HG02798 (cell line): ENCODE results near the gene FCER2.

ENCODE experiments used
- ATAC-seq: cut with Tn5 transposase; IDR thresholded peaks from one replicate; pipeline ENCODE4 v1.9.1; 2021; ENCODE audit warnings: mild to moderate bottlenecking; ENCODE audit not compliant: unreplicated experiment, poor library complexity

FCER2 gene

GRCh38 chr19:7679771-7680605 is 21.9 kb downstream of the FCER2 start:
- ATAC-seq = no peak

- peak; percentile 42 for ATAC-seq
Observed at GRCh38 chr19:7678971-7679751, 22.8 kb downstream of the FCER2 start.

- no peak for ATAC-seq
Observed at GRCh38 chr19:7677669-7678311, 24.1 kb downstream of the FCER2 start.

- no peak for ATAC-seq
Observed at GRCh38 chr19:7676854-7677253, 25.1 kb downstream of the FCER2 start, which contains the start of gene MCEMP1. TSS of gene MCEMP1 (plus strand) at chr19:7677090. CDS start at chr19:7677121, 31 bp downstream.

DNA sequence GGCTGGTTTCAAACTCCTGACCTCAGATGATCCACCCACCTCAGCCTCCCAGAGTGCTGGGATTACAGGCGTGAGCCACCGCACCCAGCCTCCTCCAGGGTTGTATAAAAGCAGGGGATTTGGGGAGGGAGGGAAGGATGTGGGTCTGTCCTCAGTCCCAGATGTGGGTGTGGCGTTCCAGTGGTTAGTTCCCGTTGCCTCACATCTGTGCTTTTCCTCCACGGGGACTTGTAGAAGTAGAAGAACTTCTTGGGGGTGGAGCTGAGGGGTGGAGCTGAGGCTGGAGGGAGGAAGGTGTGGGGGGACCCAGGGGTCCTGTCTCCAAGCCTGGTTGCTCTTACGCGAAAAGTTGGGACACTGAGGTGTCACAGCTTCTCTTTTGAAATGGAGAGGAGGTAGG is 25.6 kb downstream of the FCER2 start:
- ATAC-seq = no peak

DNA sequence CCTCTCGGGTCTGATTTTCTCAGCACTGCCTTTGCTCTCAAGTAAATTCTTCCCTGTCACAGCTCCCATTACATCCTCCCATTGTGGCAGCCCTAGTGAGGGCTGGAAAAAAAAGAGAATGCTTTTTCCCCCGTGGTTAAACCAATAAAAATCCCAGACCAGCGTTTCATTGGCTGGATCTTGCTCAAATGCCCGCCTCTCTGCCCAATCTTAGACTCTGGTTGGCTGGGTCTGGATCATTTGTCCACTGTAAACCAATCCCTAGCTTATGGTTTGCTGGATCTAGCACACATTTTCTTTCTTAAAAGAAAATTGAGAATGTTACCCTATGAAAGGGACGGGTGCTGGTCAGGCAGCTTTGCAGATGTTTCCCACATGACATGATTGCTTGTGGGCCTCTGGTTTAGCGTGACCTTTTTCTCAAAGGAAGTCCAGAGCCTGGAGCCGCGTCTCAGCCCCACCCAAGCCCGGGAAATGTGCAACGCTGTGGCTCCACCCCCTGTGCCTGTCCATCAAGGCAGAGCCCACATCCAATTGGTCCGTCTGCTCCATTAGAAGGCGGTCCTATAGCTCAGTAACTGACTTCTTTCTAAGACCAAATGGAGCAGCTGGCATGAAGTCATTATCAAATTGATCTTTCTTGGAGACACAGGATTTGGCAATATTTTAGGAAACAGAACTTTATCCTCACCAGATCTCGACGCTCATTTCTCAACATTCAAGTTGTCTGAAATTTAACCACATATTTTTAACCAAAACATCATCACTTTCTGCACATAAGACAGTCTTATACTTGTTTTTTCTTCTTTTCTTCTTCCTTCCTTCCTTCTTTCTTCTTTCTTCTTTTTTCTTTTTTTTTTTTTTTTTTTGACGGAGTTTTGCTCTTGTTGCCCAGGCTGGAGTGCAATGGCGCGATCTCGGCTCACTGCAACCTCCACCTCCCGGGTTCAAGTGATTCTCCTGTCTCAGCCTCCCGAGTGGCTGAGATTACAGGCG is 27.6 kb downstream of the FCER2 start:
- ATAC-seq = no peak

DNA sequence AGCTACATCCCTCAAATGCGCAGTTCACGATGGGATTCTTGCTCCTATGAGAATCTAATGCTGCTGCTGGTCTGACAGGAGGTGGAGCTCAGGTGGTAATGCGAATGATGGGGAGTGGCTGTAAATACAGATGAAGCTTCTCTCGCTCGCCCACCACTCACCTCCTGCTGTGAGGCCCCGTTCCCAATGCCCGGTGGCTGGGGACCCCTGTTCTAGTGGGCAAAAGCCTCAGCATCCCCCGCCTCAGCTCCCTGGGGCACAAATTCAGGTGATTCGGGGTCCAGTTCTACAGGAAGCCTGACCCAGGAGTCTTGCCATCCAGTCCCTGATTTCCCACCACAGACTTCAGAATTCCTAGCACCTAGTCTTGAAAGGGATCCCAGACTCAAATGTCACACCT is 29.4 kb downstream of the FCER2 start:
- no peak for ATAC-seq

DNA sequence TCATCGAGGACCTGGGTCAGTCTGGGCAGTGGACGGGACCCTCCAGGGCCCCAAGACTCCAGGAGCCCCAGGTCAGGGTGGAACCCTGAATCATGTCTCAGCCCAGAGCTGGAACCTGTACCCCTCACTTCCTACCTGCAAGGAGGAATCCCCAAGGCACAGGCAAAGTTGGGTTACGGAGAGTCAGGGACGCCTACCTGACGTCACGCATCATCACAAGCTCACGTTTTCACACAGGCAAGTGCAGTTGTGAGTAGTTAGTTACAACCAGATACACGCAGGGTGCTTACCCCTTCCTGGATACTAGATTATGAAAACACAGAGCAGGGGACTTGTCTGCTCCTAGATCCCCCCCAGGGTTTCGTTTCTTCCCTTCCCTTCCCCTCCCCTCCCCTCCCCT is 31.1 kb downstream of the FCER2 start:
- no peak for ATAC-seq

- no peak for ATAC-seq
Observed at GRCh38 chr19:7670150-7670783, 31.7 kb downstream of the FCER2 start.

GRCh38 chr19:7669641-7670040 is 32.3 kb downstream of the FCER2 start:
- ATAC-seq = no peak

DNA sequence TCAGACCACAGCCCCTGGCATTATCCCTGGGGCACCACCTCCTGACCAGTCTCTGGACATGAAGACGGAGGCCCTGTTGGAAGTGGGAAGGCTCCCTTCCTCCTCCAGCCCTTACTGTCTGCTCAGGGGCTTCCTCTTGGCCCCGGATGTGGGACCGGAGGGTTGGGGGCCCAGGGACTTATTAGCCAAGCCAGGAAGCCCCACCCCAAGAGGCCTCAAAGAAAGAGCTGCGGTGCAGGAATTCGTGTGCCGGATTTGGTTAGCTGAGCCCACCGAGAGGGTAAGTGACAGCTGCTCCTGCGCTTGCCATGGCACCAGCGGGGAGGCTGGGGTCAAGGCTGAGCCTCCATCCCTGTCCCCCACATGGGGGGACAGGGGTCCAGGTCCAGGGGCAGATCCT is 33.1 kb downstream of the FCER2 start, which contains the start of gene RETN:
RETN (plus strand) TSS at position 208 of the 400 bp plus-strand sequence. CDS start 278 bp downstream, outside the sequence.
- ATAC-seq = no peak

- no peak for ATAC-seq
Observed at GRCh38 chr19:7665076-7665475, 36.9 kb downstream of the FCER2 start.

GRCh38 chr19:7663706-7664105 is 38.2 kb downstream of the FCER2 start:
- ATAC-seq = no peak

- ATAC-seq = no peak
Observed at GRCh38 chr19:7662657-7663056, 39.3 kb downstream of the FCER2 start.

GRCh38 chr19:7661744-7662538 is 40.0 kb downstream of the FCER2 start:
- no peak for ATAC-seq

DNA sequence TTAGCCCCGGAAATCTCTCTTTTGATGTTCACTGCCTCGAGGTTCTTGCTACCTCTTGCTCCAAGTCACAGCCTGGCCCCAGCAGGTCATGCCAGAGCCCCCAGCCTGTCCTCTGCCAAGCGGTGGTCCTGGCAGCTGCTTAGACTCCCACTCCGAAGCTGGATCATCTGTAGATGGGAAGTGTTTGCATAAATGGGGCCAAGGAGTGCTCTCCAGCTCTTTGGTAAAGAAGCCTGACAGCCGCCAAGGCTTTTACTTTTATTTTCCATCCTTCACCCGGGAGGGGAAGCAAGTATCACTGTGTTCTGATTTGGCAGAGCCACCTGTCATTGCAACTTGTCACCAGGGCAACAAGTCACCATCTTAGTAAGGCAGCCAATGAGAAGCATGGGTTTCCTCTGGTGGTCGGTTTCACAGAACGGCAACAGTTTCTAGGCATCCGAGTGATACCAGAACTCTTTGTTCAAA is 43.7 kb downstream of the FCER2 start:
- ATAC-seq = peak; percentile 75

GRCh38 chr19:7657131-7657751 is 44.7 kb downstream of the FCER2 start:
- ATAC-seq = no peak

DNA sequence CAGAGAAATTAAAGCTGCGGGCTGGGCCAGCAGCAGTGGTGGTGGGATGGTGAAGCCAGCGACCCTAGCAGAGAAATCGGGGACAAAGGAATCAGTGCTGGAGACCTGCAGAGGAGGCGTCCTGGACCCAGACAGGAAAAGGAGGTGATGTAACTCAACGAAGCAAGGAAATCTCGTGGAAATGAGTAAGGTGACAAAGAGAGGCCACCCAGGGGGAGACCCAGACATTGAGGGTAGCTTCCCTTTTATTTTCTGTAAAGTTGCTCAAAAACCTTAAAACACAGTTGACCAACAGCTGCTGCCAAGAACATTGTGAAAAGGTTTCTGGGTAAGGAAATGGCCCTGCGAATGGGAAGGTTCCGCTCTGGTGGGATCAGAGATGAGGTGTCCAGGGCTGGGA is 46.4 kb downstream of the FCER2 start:
- no peak for ATAC-seq
